Spleen (tissue), 11 donors: ENCODE data around the gene JARID2. TPM values are rescaled to one million over a fixed set of nuclear protein-coding genes. Genes with fewer than 3 reads are reported as not detected.

Experiments
- DNase-seq: peaks from one replicate; pipeline ENCODE4 v3.0.0-alpha.2; 2020
- H3K27ac ChIP-seq, 8 donors: fragments of 200-600 bp; sonication (generic) in 7 of 8; 1 replicate in 4 of 8; 2 replicates in 4 of 8; pipeline versions ENCODE4 v1.5.0 to v1.8.0; 2016 to 2021; ENCODE audit warnings: inconsistent platforms in 4 of 8, mild to moderate bottlenecking in 4 of 8, moderate library complexity in 1 of 8
- H3K27me3 ChIP-seq, 7 donors: fragments of 200-600 bp; sonication (generic) in 6 of 7; replicated peaks in 1 of 7; 1 replicate in 4 of 7; 2 replicates in 3 of 7; pipeline versions ENCODE4 v1.5.0 to v1.8.0; 2016 to 2021; ENCODE audit warnings: inconsistent platforms in 3 of 7, mild to moderate bottlenecking in 1 of 7
- H3K36me3 ChIP-seq, 6 donors: fragments of 200-600 bp; sonication (generic) in 5 of 6; 1 replicate in 4 of 6; 2 replicates in 2 of 6; pipeline versions ENCODE4 v1.5.0 to v1.8.0; 2016 to 2021; ENCODE audit warnings: inconsistent platforms in 2 of 6
- H3K4me1 ChIP-seq, 6 donors: fragments of 200-600 bp; sonication (generic) in 5 of 6; 1 replicate in 3 of 6; 2 replicates in 3 of 6; pipeline versions ENCODE4 v1.5.0 to v1.8.0; 2016 to 2021; ENCODE audit warnings: inconsistent platforms in 3 of 6
- H3K4me3 ChIP-seq, 8 donors: fragments of 200-600 bp; sonication (generic) in 7 of 8; 1 replicate in 4 of 8; 2 replicates in 4 of 8; pipeline versions ENCODE4 v1.5.0 to v1.8.0; 2016 to 2021; ENCODE audit warnings: inconsistent platforms in 4 of 8, mild to moderate bottlenecking in 4 of 8, moderate library complexity in 2 of 8
- H3K9me3 ChIP-seq, 8 donors: fragments of 200-600 bp; sonication (generic) in 7 of 8; 1 replicate in 4 of 8; 2 replicates in 4 of 8; pipeline versions ENCODE4 v1.5.0 to v1.8.0; 2016 to 2021; ENCODE audit warnings: inconsistent platforms in 4 of 8
- POLR2A ChIP-seq, 3 donors: fragments of 450-650 bp; IDR thresholded peaks; one replicate each; pipeline ENCODE4 v1.5.1; 2017; ENCODE audit warnings: antibody characterized with exemption in 3 of 3, mild to moderate bottlenecking in 1 of 3
- POLR2AphosphoS5 ChIP-seq, 3 donors: sonication (generic); formaldehyde crosslinking; IDR thresholded peaks; one replicate each; pipeline ENCODE4 v1.5.1; 2017; ENCODE audit warnings: antibody characterized with exemption in 3 of 3
- WGBS, 5 donors: extraction: QIAGEN DNeasy Blood & Tissue Kit in 3 of 5; methylation state at CpG; one replicate each; pipeline versions ENCODE4 v1.1.5 to v1.1.7; 2013 to 2018; 5-methylcytosine and 5-hydroxymethylcytosine counted together
- intact Hi-C: fragments of 100-400 bp; cut with DNase I; formaldehyde crosslinking; loops from one replicate; pipeline ENCODE4 v1.15.0; 2023; ENCODE audit warnings: low total_unique reads
- polyA plus RNA-seq, 3 donors: library from polyadenylated mRNA; stranded (reverse); fragments of 200-250 nt; gene quantifications; one replicate each; pipeline ENCODE4 v1.2.1, GENCODE V29; 2013
- total RNA-seq, 7 donors: library from RNA; depleted of rRNA in 3 of 7; stranded (reverse); fragments of >200 nt in 3 of 7; fragmentation: NEBNext Ultra II Directional in 4 of 7; extraction: Animal tissue kit (Norgen Biotek cat#: 25700) in 4 of 7; gene quantifications; one replicate each; pipeline versions ENCODE4 v1.1.0 to v1.2.1, GENCODE V29; 2016 to 2021
- TF ChIP-seq, protein P1 (sequence below), 11 experiments: fragments of 200-600 bp in 7 of 11; fragments of 450-650 bp in 4 of 11; sonication (generic) in 4 of 11; IDR thresholded peaks in 8 of 11; conservative IDR thresholded peaks in 3 of 11; 1 replicate in 7 of 11; 2 replicates in 4 of 11; pipeline versions ENCODE4 v1.4.0 to v1.8.0; 2016 to 2021; ENCODE audit warnings: antibody characterized with exemption in 11 of 11, inconsistent platforms in 4 of 11, mild to moderate bottlenecking in 1 of 11
- donor health status: healthy with polysubstance abuse.
- donor health status: DM: no; HTN: no; CAD: no; lungs with moderate emphysema.
- donor health status: DM: no; HTN: no; CAD: no.
- donor health status: Bipolar disorder and iron deficiency.
- donor health status: healthy.
- donor health status: DM: no; HTN: no; CAD: no.
- donor health status: DM: yes; HTN: yes; CAD: no.

Gene JARID2
- total and polyA plus RNA-seq, 10 donors, result 4.4 to 27.1 (median 20.6) TPM

DNA sequence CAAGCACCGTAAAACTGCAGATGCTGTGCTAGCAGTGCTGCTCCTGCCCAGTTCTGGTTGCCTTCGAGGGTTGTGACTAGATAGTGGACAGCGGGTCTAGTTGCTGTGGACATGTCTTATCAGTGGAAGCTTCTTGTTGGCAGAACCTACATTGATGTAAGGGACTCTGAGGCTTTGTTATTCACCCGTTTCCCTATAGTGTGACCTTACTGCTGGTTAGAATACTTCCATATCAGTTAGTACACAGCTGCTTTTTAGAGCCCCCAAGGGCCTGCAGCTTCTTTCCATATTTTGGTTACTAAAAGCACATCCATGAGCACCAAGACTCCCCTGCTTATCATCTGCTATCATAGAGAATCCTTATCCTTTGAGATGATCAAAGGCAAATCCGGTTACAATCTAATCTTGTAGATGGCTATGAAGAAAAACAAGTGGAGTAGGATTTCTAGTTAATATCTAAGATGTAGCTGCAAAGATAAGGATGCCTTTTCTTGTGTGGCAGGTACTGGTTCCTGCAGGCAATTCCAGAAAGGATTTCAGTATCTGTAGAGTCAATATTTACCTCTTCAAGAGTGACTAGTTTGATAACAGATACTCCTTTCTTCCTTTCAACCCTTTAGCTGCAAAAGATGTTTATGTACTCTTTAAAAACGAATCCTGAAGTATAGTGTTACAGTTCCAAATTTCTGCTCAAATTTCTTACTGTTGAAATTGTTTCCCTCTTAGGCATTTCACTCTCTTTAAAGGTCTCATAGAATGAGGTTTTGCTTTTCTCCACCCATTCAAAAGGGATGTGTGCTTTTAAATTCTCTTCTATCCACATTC lies 163.6 kb downstream of the JARID2 start:
- no peaks in the 10 kb centered on the region for H3K36me3 ChIP-seq
- 75 to 86% (median 83%) methylated on average over 6 of the region's 6 CpGs for WGBS, 5 donors

DNA sequence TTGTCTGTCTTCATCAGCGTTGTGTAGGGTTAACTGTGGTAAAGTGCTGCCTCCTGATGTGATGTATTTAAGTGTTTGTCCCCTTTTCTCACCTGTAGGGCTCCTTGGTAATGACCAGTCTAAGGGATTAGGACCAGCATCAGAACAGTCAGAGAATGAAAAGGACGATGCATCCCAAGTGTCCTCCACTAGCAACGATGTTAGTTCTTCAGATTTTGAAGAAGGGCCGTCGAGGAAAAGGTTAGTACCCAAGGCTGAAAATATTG lies 164.2 kb downstream of the JARID2 start:
- TF ChIP-seq, protein P1, sequence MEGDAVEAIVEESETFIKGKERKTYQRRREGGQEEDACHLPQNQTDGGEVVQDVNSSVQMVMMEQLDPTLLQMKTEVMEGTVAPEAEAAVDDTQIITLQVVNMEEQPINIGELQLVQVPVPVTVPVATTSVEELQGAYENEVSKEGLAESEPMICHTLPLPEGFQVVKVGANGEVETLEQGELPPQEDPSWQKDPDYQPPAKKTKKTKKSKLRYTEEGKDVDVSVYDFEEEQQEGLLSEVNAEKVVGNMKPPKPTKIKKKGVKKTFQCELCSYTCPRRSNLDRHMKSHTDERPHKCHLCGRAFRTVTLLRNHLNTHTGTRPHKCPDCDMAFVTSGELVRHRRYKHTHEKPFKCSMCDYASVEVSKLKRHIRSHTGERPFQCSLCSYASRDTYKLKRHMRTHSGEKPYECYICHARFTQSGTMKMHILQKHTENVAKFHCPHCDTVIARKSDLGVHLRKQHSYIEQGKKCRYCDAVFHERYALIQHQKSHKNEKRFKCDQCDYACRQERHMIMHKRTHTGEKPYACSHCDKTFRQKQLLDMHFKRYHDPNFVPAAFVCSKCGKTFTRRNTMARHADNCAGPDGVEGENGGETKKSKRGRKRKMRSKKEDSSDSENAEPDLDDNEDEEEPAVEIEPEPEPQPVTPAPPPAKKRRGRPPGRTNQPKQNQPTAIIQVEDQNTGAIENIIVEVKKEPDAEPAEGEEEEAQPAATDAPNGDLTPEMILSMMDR (IDR thresholded peaks at IDR 0.05 in 8 of 11, conservative IDR thresholded peaks at IDR 0.05 in 3 of 11), result no peak
- TF ChIP-seq POLR2A (IDR thresholded peaks at IDR 0.05) (no peak), POLR2AphosphoS5 (IDR thresholded peaks at IDR 0.05) (no peak)
- Histone ChIP-seq H3K9me3 (no peaks in the 10 kb centered on the region), H3K27ac (no peak overlapping the region), H3K36me3 (no peaks in the 10 kb centered on the region), H3K4me3 (no peak overlapping the region), H3K27me3 (no peaks in the 10 kb centered on the region), H3K4me1 (peaks cover 14 to 83% (median 42%) of the 10 kb centered on the region in 6 donors)
- no peak for DNase-seq
- WGBS, 5 donors, result 84 to 89% (median 88%) methylated on average over 5 of the region's 5 CpGs
- intact Hi-C loops, result no loop called here

More for the DNA sequence above, 163.6 kb downstream of the JARID2 start:
- intact Hi-C loops, result no loop called here
- H3K4me3 ChIP-seq, result no peak overlapping the region
- no peaks in the 10 kb centered on the region for H3K9me3 ChIP-seq
- H3K27me3 ChIP-seq, result no peaks in the 10 kb centered on the region
- DNase-seq, result no peak
- H3K4me1 ChIP-seq, result peaks cover 14 to 89% (median 47%) of the 10 kb centered on the region in 6 donors
- TF ChIP-seq, protein P1 (IDR thresholded peaks at IDR 0.05 in 8 of 11, conservative IDR thresholded peaks at IDR 0.05 in 3 of 11), result no peak
- TF ChIP-seq POLR2AphosphoS5 (IDR thresholded peaks at IDR 0.05) (no peak), POLR2A (IDR thresholded peaks at IDR 0.05) (no peak)
- H3K27ac ChIP-seq, result no peak overlapping the region

DNA sequence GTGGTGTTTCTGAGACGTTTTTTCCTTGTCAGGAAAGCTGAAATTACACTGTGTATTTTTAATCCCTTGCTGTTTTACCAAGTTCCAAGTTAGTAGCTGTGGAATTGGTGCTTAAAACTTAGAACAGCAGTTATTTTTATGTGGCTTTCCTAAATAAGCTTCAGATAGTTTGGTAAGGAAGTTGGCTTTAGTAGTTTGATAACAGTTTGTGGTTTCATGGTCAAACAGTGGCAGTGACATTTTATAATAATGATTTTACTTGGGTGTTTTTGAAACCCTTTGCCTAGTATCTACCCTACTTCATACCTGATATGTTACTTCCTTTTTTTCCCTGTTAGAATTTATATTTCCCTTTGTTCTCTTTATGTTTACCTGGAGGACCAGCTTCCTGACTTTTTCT lies 164.9 kb downstream of the JARID2 start:
- H3K9me3 ChIP-seq, result no peaks in the 10 kb centered on the region
- intact Hi-C loops, result no loop called here
- 12 to 33% (median 22%) methylated on average over 1 of the region's 1 CpG for WGBS, 5 donors
- no peak overlapping the region for H3K4me3 ChIP-seq
- H3K36me3 ChIP-seq, result no peaks in the 10 kb centered on the region
- peaks cover 14 to 76% (median 38%) of the 10 kb centered on the region in 6 donors for H3K4me1 ChIP-seq
- no peaks in the 10 kb centered on the region for H3K27me3 ChIP-seq
- no peak for DNase-seq
- no peak for TF ChIP-seq POLR2AphosphoS5 (IDR thresholded peaks at IDR 0.05)
- TF ChIP-seq, protein P1 (IDR thresholded peaks at IDR 0.05 in 8 of 11, conservative IDR thresholded peaks at IDR 0.05 in 3 of 11), result no peak
- no peak for TF ChIP-seq POLR2A (IDR thresholded peaks at IDR 0.05)
- H3K27ac ChIP-seq, result no peak overlapping the region

DNA sequence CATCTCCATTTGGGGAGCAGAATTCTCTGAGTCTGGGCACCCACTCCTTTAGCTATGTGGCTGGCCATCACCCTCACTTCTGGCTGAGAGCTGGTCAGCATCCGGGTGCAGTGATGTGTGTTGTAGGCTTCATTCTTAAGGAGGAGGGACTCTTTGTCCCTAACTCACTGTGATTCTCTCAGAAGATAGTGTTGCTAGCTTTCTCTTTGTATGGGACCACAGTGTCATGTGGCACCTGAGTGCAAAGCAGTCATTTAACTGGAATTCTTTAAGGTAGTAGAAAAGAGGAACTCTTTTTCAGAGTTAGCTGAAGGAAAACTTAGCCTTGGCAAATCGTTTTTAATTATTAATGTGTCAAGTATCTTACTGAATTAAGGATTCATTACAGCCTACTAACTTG lies 165.9 kb downstream of the JARID2 start:
- no peak for DNase-seq
- Histone ChIP-seq H3K4me1 (peaks cover 14 to 66% (median 35%) of the 10 kb centered on the region in 6 donors), H3K4me3 (no peak overlapping the region), H3K27ac (no peak overlapping the region), H3K9me3 (peaks cover 0 to 1% (median 0%) of the 10 kb centered on the region in 8 donors), H3K36me3 (no peaks in the 10 kb centered on the region), H3K27me3 (no peaks in the 10 kb centered on the region)
- intact Hi-C loops, result no loop called here
- 45 to 64% (median 52%) methylated on average over 2 of the region's 2 CpGs for WGBS, 5 donors
- TF ChIP-seq POLR2A (IDR thresholded peaks at IDR 0.05) (no peak), POLR2AphosphoS5 (IDR thresholded peaks at IDR 0.05) (no peak)
- TF ChIP-seq, protein P1 (IDR thresholded peaks at IDR 0.05 in 8 of 11, conservative IDR thresholded peaks at IDR 0.05 in 3 of 11), result no peak
